ENCODE measurements around the gene LAMA3. TPM values are rescaled to one million over a fixed set of nuclear protein-coding genes. Genes with fewer than 3 reads are reported as not detected.

LAMA3 gene
- total RNA-seq, 6 experiments from 2014 or later = 1.3 to 5.0 (median 3.0) TPM

DNA sequence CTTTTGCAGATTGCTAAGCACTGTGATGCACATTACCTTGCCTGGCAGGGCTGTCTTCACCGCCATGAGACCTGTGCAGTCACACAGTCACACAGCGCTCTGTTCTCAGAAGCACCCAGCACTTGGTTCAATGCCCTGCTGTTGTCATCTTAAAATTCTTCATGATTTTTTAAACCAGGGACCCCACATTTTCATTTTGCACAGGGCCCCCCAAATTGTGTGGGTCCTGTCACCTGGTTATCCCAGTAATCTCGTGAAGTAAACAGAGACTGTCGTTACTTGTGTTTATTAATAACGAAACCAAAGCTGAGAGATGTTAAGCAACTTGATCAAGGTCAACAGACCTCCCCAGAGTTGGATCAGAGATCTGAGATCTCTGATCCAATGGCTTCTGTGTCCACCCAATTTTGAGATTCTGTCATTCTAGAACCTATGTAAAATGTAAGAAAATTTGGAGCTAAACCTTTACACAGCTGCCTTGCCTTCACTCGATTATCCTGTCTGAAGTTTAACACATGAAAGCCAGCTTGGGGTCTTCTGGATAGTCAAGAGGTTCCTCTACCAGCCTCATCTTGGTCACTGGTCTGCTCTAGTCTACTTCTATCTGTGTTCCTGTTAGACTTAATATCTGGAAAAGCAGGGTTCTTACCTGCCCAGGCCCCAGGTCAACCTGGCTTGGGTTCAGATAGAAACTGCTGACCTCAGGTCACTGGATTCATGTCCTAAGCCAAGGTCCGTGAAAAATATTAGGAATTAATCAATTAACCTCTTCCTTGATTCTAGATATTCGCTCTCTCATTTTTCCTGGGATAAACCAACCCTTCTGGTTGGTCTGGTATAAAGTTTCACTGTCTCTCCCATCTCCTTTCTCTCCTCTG, 311.6 kb downstream of the LAMA3 start:
- DNase-seq = no peak
- peak; percentile 67 to 81 (median 70) for ATAC-seq
- intact Hi-C loops (cut with DNase I) = no loop called here
- Histone ChIP-seq H3K36me3 (no peaks in the 10 kb centered on the region), H3K9me3 (no peaks in the 10 kb centered on the region), H3K4me1 (peaks cover 0 to 25% (median 6%) of the 10 kb centered on the region in 4 donors), H3K4me3 (peak overlapping the region in 1 of 3 donors; percentile 3), H3K27ac (peak overlapping the region; percentile 30 to 84 (median 70)), H3K27me3 (no peaks in the 10 kb centered on the region)
- TF ChIP-seq, protein P1, sequence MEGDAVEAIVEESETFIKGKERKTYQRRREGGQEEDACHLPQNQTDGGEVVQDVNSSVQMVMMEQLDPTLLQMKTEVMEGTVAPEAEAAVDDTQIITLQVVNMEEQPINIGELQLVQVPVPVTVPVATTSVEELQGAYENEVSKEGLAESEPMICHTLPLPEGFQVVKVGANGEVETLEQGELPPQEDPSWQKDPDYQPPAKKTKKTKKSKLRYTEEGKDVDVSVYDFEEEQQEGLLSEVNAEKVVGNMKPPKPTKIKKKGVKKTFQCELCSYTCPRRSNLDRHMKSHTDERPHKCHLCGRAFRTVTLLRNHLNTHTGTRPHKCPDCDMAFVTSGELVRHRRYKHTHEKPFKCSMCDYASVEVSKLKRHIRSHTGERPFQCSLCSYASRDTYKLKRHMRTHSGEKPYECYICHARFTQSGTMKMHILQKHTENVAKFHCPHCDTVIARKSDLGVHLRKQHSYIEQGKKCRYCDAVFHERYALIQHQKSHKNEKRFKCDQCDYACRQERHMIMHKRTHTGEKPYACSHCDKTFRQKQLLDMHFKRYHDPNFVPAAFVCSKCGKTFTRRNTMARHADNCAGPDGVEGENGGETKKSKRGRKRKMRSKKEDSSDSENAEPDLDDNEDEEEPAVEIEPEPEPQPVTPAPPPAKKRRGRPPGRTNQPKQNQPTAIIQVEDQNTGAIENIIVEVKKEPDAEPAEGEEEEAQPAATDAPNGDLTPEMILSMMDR (IDR thresholded peaks at IDR 0.05) = no peak
- no peak for TF ChIP-seq POLR2A (IDR thresholded peaks at IDR 0.05)
- 45% methylated on average over 8 of the region's 8 CpGs for WGBS (ENCODE audit: insufficient coverage, low coverage, low lambda C conversion rate, missing lambda C conversion rate)

DNA sequence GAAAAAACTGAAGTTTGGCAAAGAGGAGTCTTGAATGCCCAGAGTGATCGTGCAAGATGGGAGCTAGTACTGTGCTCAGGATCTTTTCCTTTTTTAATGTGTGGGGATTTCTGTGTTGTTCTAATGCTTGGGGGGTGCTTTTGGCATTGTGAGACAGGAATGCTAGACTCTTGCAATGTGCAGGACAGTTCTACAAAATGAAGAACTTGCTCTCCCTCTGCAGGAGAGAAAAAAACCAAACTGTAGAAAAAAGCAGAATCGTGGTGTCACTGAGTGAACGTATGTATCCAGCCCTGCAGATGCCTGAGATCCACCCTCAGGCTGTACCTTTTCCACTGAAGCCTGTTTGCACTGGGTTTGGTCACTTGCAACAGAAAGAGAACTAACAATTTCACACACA, 313.2 kb downstream of the LAMA3 start:
- no peak overlapping the region for H3K4me3 ChIP-seq
- no peaks in the 10 kb centered on the region for H3K27me3 ChIP-seq
- no peaks in the 10 kb centered on the region for H3K36me3 ChIP-seq
- ATAC-seq (no peak), DNase-seq (no peak)
- H3K4me1 ChIP-seq = peaks cover 0 to 25% (median 6%) of the 10 kb centered on the region in 4 donors
- H3K9me3 ChIP-seq = no peaks in the 10 kb centered on the region
- TF ChIP-seq, protein P1 (IDR thresholded peaks at IDR 0.05) = no peak
- no peak for TF ChIP-seq POLR2A (IDR thresholded peaks at IDR 0.05)
- H3K27ac ChIP-seq = no peak overlapping the region
- WGBS (ENCODE audit: insufficient coverage, low coverage, low lambda C conversion rate, missing lambda C conversion rate) = 76% methylated on average over 3 of the region's 3 CpGs
- intact Hi-C loops (cut with DNase I) = no loop called here

DNA sequence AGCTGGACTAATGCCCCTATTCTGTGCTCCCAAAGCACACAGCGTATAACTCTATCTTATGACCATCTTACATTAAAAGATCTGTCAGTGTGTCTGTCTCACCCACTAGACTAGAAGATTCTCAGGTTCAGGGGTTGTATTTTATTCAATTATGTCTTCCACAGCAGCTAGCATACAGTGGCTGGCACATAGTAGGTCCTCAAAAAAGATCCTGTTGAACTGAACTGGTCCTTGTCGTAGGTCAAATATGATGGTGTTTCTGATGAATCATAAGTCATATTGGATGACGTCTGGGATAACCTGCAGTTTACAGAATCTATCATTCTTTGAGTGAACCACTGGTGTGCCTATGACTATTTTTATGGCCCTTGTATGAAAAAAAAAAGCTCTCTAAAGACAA, 314.0 kb downstream of the LAMA3 start:
- ATAC-seq (no peak), DNase-seq (no peak)
- H3K27me3 ChIP-seq = no peaks in the 10 kb centered on the region
- H3K9me3 ChIP-seq = no peaks in the 10 kb centered on the region
- WGBS (ENCODE audit: insufficient coverage, low coverage, low lambda C conversion rate, missing lambda C conversion rate) = 79% methylated on average over 3 of the region's 3 CpGs
- intact Hi-C loops (cut with DNase I) = no loop called here
- no peak overlapping the region for H3K27ac ChIP-seq
- H3K4me1 ChIP-seq = peaks cover 0 to 20% (median 6%) of the 10 kb centered on the region in 4 donors
- no peaks in the 10 kb centered on the region for H3K36me3 ChIP-seq
- H3K4me3 ChIP-seq = no peak overlapping the region
- TF ChIP-seq, protein P1 (IDR thresholded peaks at IDR 0.05) = no peak

DNA sequence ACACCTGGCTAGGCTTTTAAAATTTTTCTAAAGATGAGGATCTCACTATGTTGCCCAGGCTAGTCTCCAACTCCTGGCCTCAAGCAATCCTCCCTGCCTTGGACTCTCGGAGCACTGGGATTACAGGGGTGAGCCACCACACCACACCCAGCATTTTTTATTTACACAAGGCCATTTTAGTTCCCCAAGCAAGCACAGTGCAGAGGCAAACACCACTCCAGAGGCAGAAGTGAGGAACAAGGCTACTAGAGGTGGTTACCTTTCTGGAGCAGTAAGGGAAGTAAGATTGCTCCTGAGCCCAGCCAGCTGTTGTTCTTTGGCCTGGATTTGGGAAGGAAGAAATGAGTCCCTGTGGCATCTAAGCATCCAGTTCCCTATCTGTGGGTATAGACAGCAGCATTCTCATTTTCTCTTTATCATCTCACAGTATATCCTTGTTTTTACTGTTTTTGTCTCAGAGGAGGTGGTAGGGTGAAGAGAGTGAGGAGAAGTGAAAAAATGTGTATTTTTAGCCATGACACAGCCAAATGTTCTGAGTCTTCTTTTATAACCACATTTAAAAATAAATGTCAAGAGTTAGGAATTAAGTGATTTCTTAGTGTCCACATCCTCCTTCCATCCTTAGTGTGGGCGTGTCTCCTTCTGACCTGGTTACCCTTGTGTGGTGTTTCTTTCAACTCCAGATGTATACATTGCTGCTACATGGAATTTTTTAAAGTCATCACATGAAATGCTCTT, 314.8 kb downstream of the LAMA3 start:
- 53% methylated on average over 2 of the region's 2 CpGs for WGBS (ENCODE audit: insufficient coverage, low coverage, low lambda C conversion rate, missing lambda C conversion rate)
- no peak for ATAC-seq
- no peak for TF ChIP-seq POLR2A (IDR thresholded peaks at IDR 0.05)
- TF ChIP-seq, protein P1 (IDR thresholded peaks at IDR 0.05) = no peak

More for the DNA sequence above, 314.8 kb downstream of the LAMA3 start:
- no peaks in the 10 kb centered on the region for H3K36me3 ChIP-seq
- intact Hi-C loops (cut with DNase I) = no loop called here
- H3K27ac ChIP-seq = no peak overlapping the region
- DNase-seq = no peak
- no peaks in the 10 kb centered on the region for H3K9me3 ChIP-seq
- no peaks in the 10 kb centered on the region for H3K27me3 ChIP-seq
- no peak overlapping the region for H3K4me3 ChIP-seq
- H3K4me1 ChIP-seq = peaks cover 0 to 20% (median 6%) of the 10 kb centered on the region in 4 donors

Other genes with a start within 250 kb of the LAMA3 start
- 10 to 100 TPM; 41.3 to 59.5 (median 50.4) TPM for gene RIOK3, start 236.2 kb upstream of the LAMA3 start, total RNA-seq
- gene RMC1, start 185.9 kb upstream of the LAMA3 start, total RNA-seq = 10 to 100 TPM; 16.8 to 24.5 (median 21.9) TPM
- 10 to 100 TPM; 11.9 to 31.2 (median 20.0) TPM for gene NPC1, start 102.9 kb upstream of the LAMA3 start, total RNA-seq
- 1 to 10 TPM in 4 of 6 experiments, under 1 TPM in 2; 0.39 to 4.8 (median 1.1) TPM for gene ANKRD29, start 26.5 kb upstream of the LAMA3 start, total RNA-seq

All from right lobe of liver (tissue), 6 donors.